ENCODE data around the gene OPRL1.
A peak's percentile ranks its signal among the peaks of the same experiment; 100 is the strongest.

OPRL1 gene

GRCh38 chr20:64091770-64092169 lies 11.9 kb downstream of the OPRL1 start:
- Histone ChIP-seq H3K27ac (ENCODE audit: low read depth, low read length) (no peak overlapping the region), H4K91ac (ENCODE audit: low read depth, low read length) (no peak overlapping the region), H3K9me3 (ENCODE audit: insufficient read depth, low read depth, low read length) (peaks cover 12% of the 10 kb centered on the region), H3K4ac (ENCODE audit: low read depth, low read length) (no peak overlapping the region), H2BK12ac (ENCODE audit: low read length) (no peak overlapping the region), H3K4me1 (ENCODE audit: control insufficient read depth in 1 of 2, insufficient read depth in 2 of 2, low read length in 2 of 2) (no peaks in the 10 kb centered on the region), H3K4me2 (ENCODE audit: low read length) (no peak overlapping the region), H3K79me1 (ENCODE audit: low read length) (no peaks in the 10 kb centered on the region), H3K18ac (ENCODE audit: low read length) (no peak overlapping the region), H3K4me3 (ENCODE audit: low read depth, low read length) (no peak overlapping the region), H3K36me3 (ENCODE audit: control insufficient read depth in 1 of 2, insufficient read depth in 2 of 2, low read length in 2 of 2) (no peaks in the 10 kb centered on the region), H3K14ac (ENCODE audit: low read length) (no peak overlapping the region), H4K12ac (ENCODE audit: low read depth, low read length) (no peak overlapping the region), H3K9ac (ENCODE audit: low read length) (no peak overlapping the region), H3K79me2 (ENCODE audit: control insufficient read depth, insufficient read depth, low read length, poor library complexity) (no peaks in the 10 kb centered on the region), H2AFZ (ENCODE audit: insufficient read depth, low read length, poor library complexity) (no peak overlapping the region), H2BK120ac (ENCODE audit: insufficient read depth, low read length, poor library complexity) (no peak overlapping the region), H2BK5ac (ENCODE audit: low read depth, low read length, poor library complexity) (no peak overlapping the region), H2AK5ac (ENCODE audit: low read length) (no peak overlapping the region), H3K23ac (ENCODE audit: low read length) (no peak overlapping the region), H3K27me3 (ENCODE audit: insufficient read depth, low read length) (no peaks in the 10 kb centered on the region), H4K8ac (ENCODE audit: low read depth, low read length) (no peak overlapping the region)
- DNase-seq: no peak
- no CpG with 5 or more reads among the region's 16 CpGs for WGBS (ENCODE audit: extremely low coverage, insufficient coverage, insufficient read length)

- H3K36me3 ChIP-seq (ENCODE audit: control insufficient read depth in 1 of 2, insufficient read depth in 2 of 2, low read length in 2 of 2): no peaks in the 10 kb centered on the region
- no peak overlapping the region for H2AFZ ChIP-seq (ENCODE audit: insufficient read depth, low read length, poor library complexity)
- H3K18ac ChIP-seq (ENCODE audit: low read length): no peak overlapping the region
- H2AK5ac ChIP-seq (ENCODE audit: low read length): no peak overlapping the region
- no peak overlapping the region for H3K4ac ChIP-seq (ENCODE audit: low read depth, low read length)
- no peak overlapping the region for H2BK5ac ChIP-seq (ENCODE audit: low read depth, low read length, poor library complexity)
- H3K27me3 ChIP-seq (ENCODE audit: insufficient read depth, low read length): no peaks in the 10 kb centered on the region
- no peak overlapping the region for H3K23ac ChIP-seq (ENCODE audit: low read length)
- H4K91ac ChIP-seq (ENCODE audit: low read depth, low read length): no peak overlapping the region
- H2BK120ac ChIP-seq (ENCODE audit: insufficient read depth, low read length, poor library complexity): no peak overlapping the region
- H2BK12ac ChIP-seq (ENCODE audit: low read length): no peak overlapping the region
- no peaks in the 10 kb centered on the region for H3K79me1 ChIP-seq (ENCODE audit: low read length)
- H3K4me3 ChIP-seq (ENCODE audit: low read depth, low read length): peak overlapping the region; percentile 13
- no peaks in the 10 kb centered on the region for H3K79me2 ChIP-seq (ENCODE audit: control insufficient read depth, insufficient read depth, low read length, poor library complexity)
- H3K9me3 ChIP-seq (ENCODE audit: insufficient read depth, low read depth, low read length): peaks cover 12% of the 10 kb centered on the region
- no peak overlapping the region for H4K8ac ChIP-seq (ENCODE audit: low read depth, low read length)
- H3K14ac ChIP-seq (ENCODE audit: low read length): no peak overlapping the region
- H3K27ac ChIP-seq (ENCODE audit: low read depth, low read length): no peak overlapping the region
- H4K12ac ChIP-seq (ENCODE audit: low read depth, low read length): no peak overlapping the region
- DNase-seq: no peak
- no peak overlapping the region for H3K4me2 ChIP-seq (ENCODE audit: low read length)
- H3K9ac ChIP-seq (ENCODE audit: low read length): no peak overlapping the region
- no peaks in the 10 kb centered on the region for H3K4me1 ChIP-seq (ENCODE audit: control insufficient read depth in 1 of 2, insufficient read depth in 2 of 2, low read length in 2 of 2)
- no CpG with 5 or more reads among the region's 27 CpGs for WGBS (ENCODE audit: extremely low coverage, insufficient coverage, insufficient read length)
Observed at GRCh38 chr20:64092258-64093012, 12.6 kb downstream of the OPRL1 start.

- Histone ChIP-seq H3K4me3 (ENCODE audit: low read depth, low read length) (no peak overlapping the region), H4K12ac (ENCODE audit: low read depth, low read length) (no peak overlapping the region), H3K79me1 (ENCODE audit: low read length) (no peaks in the 10 kb centered on the region), H3K79me2 (ENCODE audit: control insufficient read depth, insufficient read depth, low read length, poor library complexity) (no peaks in the 10 kb centered on the region), H2AFZ (ENCODE audit: insufficient read depth, low read length, poor library complexity) (no peak overlapping the region), H4K8ac (ENCODE audit: low read depth, low read length) (no peak overlapping the region), H3K4me1 (ENCODE audit: control insufficient read depth in 1 of 2, insufficient read depth in 2 of 2, low read length in 2 of 2) (no peaks in the 10 kb centered on the region), H3K9ac (ENCODE audit: low read length) (no peak overlapping the region), H3K36me3 (ENCODE audit: control insufficient read depth in 1 of 2, insufficient read depth in 2 of 2, low read length in 2 of 2) (no peaks in the 10 kb centered on the region), H3K27me3 (ENCODE audit: insufficient read depth, low read length) (no peaks in the 10 kb centered on the region), H2AK5ac (ENCODE audit: low read length) (no peak overlapping the region), H3K4ac (ENCODE audit: low read depth, low read length) (no peak overlapping the region), H2BK120ac (ENCODE audit: insufficient read depth, low read length, poor library complexity) (no peak overlapping the region), H3K9me3 (ENCODE audit: insufficient read depth, low read depth, low read length) (peaks cover 6% of the 10 kb centered on the region), H2BK5ac (ENCODE audit: low read depth, low read length, poor library complexity) (no peak overlapping the region), H3K4me2 (ENCODE audit: low read length) (no peak overlapping the region), H4K91ac (ENCODE audit: low read depth, low read length) (no peak overlapping the region), H3K23ac (ENCODE audit: low read length) (no peak overlapping the region), H3K18ac (ENCODE audit: low read length) (no peak overlapping the region), H3K27ac (ENCODE audit: low read depth, low read length) (no peak overlapping the region), H3K14ac (ENCODE audit: low read length) (no peak overlapping the region), H2BK12ac (ENCODE audit: low read length) (no peak overlapping the region)
- WGBS (ENCODE audit: extremely low coverage, insufficient coverage, insufficient read length): no CpG with 5 or more reads among the region's 9 CpGs
- DNase-seq: peak in 1 of 2 donors; percentile 25
Observed at GRCh38 chr20:64093013-64093503, 13.2 kb downstream of the OPRL1 start.

- no peak overlapping the region for H3K27ac ChIP-seq (ENCODE audit: low read depth, low read length)
- no peaks in the 10 kb centered on the region for H3K79me1 ChIP-seq (ENCODE audit: low read length)
- H2BK120ac ChIP-seq (ENCODE audit: insufficient read depth, low read length, poor library complexity): no peak overlapping the region
- H3K23ac ChIP-seq (ENCODE audit: low read length): no peak overlapping the region
- no peaks in the 10 kb centered on the region for H3K79me2 ChIP-seq (ENCODE audit: control insufficient read depth, insufficient read depth, low read length, poor library complexity)
- no peak overlapping the region for H3K18ac ChIP-seq (ENCODE audit: low read length)
- H3K27me3 ChIP-seq (ENCODE audit: insufficient read depth, low read length): no peaks in the 10 kb centered on the region
- no peak overlapping the region for H2BK12ac ChIP-seq (ENCODE audit: low read length)
- H2AFZ ChIP-seq (ENCODE audit: insufficient read depth, low read length, poor library complexity): no peak overlapping the region
- H3K4me3 ChIP-seq (ENCODE audit: low read depth, low read length): no peak overlapping the region
- H3K4me1 ChIP-seq (ENCODE audit: control insufficient read depth in 1 of 2, insufficient read depth in 2 of 2, low read length in 2 of 2): no peaks in the 10 kb centered on the region
- no peak for DNase-seq
- no peaks in the 10 kb centered on the region for H3K36me3 ChIP-seq (ENCODE audit: control insufficient read depth in 1 of 2, insufficient read depth in 2 of 2, low read length in 2 of 2)
- no peak overlapping the region for H3K4me2 ChIP-seq (ENCODE audit: low read length)
- peaks cover 11% of the 10 kb centered on the region for H3K9me3 ChIP-seq (ENCODE audit: insufficient read depth, low read depth, low read length)
- no peak overlapping the region for H4K8ac ChIP-seq (ENCODE audit: low read depth, low read length)
- WGBS (ENCODE audit: extremely low coverage, insufficient coverage, insufficient read length): no CpG with 5 or more reads among the region's 4 CpGs
- H3K14ac ChIP-seq (ENCODE audit: low read length): no peak overlapping the region
- no peak overlapping the region for H3K9ac ChIP-seq (ENCODE audit: low read length)
- no peak overlapping the region for H4K12ac ChIP-seq (ENCODE audit: low read depth, low read length)
- H2BK5ac ChIP-seq (ENCODE audit: low read depth, low read length, poor library complexity): no peak overlapping the region
- H3K4ac ChIP-seq (ENCODE audit: low read depth, low read length): no peak overlapping the region
- no peak overlapping the region for H4K91ac ChIP-seq (ENCODE audit: low read depth, low read length)
- no peak overlapping the region for H2AK5ac ChIP-seq (ENCODE audit: low read length)
Observed at GRCh38 chr20:64095455-64095854, 15.6 kb downstream of the OPRL1 start.
